Gastroesophageal sphincter (tissue), 3 donors: ENCODE data around the gene PARP12.

Source experiments
- EP300 ChIP-seq: sonication (generic); formaldehyde crosslinking; IDR thresholded peaks from one replicate; pipeline ENCODE4 v1.6.1; 2017; ENCODE audit warnings: antibody characterized with exemption, mild to moderate bottlenecking
- POLR2A ChIP-seq, 2 donors: fragments of 450-650 bp; IDR thresholded peaks; one replicate each; pipeline ENCODE4 v1.6.1; 2017; ENCODE audit warnings: antibody characterized with exemption in 2 of 2, mild to moderate bottlenecking in 2 of 2, moderate library complexity in 1 of 2
- POLR2AphosphoS5 ChIP-seq: sonication (generic); formaldehyde crosslinking; IDR thresholded peaks from one replicate; pipeline ENCODE4 v1.6.1; 2017; ENCODE audit warnings: antibody characterized with exemption
- TF ChIP-seq, protein P1 (sequence below), 4 experiments: fragments of 200-600 bp in 2 of 4; fragments of 450-650 bp in 2 of 4; sonication (generic) in 1 of 4; IDR thresholded peaks; one replicate each; pipeline ENCODE4 v1.5.1; 2017 to 2019; ENCODE audit warnings: antibody characterized with exemption in 4 of 4, mild to moderate bottlenecking in 2 of 4, moderate library complexity in 2 of 4

DNA sequence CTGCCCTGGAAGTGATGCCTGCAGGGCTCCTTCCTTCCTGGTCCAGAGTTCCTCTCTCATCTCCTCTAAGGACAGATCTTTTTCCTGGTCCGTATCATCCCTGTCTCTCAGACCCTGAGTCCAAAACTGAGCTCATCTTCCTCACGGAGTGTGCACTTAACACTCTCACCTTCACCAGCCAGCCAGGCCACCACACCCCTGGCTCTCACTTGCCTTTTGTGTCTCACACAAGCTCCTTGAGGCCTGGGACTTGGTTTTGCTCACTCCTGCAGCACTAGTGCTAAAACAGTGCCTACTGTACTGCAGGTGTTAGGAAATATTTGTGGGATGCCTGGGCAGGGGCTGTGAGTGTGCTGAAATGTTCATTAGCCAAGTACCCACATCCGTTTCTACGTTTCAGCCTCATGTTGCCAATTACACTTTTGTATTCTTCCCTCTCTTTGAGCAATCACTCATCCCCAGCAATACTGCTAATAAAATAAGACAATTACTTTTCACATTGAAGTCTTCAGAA is 21.4 kb upstream of the PARP12 start:
- TF ChIP-seq, protein P1, sequence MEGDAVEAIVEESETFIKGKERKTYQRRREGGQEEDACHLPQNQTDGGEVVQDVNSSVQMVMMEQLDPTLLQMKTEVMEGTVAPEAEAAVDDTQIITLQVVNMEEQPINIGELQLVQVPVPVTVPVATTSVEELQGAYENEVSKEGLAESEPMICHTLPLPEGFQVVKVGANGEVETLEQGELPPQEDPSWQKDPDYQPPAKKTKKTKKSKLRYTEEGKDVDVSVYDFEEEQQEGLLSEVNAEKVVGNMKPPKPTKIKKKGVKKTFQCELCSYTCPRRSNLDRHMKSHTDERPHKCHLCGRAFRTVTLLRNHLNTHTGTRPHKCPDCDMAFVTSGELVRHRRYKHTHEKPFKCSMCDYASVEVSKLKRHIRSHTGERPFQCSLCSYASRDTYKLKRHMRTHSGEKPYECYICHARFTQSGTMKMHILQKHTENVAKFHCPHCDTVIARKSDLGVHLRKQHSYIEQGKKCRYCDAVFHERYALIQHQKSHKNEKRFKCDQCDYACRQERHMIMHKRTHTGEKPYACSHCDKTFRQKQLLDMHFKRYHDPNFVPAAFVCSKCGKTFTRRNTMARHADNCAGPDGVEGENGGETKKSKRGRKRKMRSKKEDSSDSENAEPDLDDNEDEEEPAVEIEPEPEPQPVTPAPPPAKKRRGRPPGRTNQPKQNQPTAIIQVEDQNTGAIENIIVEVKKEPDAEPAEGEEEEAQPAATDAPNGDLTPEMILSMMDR (IDR thresholded peaks at IDR 0.05) = no peak
- TF ChIP-seq EP300 (no peak), POLR2A (IDR thresholded peaks at IDR 0.05) (no peak), POLR2AphosphoS5 (no peak)
